Measurements from ENCODE around the gene MTHFSD.

Gene MTHFSD

DNA sequence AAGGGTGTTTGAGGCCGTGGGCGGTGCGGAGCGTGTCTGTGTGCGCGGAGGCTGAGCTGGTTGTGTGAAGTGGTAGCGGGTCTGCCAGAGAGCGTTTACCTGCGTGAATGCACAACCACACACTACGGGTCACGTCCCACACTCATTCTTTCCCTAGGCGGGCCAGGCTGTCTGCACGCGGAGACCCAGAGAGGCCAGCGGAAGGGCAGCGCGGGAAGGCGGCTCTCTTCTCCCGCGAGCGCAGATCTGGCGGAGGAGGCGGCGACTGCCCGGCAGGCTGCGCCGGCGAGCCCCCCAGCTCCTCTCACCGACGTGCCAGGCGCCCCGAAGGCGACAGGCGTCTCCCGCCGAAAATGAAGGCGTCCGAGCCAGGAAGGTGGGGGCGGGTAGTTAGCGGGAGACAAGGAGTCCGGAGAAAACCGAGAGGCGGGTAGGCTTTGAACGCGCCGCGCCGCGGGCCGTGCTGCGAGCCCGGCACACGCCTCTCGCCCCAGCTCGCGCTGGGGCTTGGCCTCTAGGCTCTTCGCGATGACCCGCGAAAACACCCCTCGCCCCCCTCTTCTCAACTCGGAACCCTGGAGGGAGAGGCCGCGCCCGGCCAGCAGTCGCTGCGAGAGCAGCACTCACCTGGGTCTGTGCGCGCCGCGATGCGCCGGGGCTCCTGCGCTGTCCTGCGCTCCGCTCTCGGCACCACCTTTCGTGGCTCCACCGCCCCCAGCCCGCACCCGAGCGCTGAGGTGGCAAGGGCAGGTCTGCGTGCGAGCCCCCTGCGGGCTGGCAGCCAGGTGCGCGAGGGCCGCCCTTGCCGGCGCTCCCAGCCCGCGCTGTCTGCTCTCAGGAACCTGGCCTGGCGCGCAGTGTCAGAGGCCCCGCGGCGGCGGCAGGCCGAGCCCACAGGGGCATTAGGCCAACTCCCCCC lies 46.7 kb downstream of the MTHFSD start:
- H3K27ac ChIP-seq = no peak overlapping the region
- no peak for TF ChIP-seq ZFX (IDR thresholded peaks at IDR 0.05)
- TF ChIP-seq, protein P1, sequence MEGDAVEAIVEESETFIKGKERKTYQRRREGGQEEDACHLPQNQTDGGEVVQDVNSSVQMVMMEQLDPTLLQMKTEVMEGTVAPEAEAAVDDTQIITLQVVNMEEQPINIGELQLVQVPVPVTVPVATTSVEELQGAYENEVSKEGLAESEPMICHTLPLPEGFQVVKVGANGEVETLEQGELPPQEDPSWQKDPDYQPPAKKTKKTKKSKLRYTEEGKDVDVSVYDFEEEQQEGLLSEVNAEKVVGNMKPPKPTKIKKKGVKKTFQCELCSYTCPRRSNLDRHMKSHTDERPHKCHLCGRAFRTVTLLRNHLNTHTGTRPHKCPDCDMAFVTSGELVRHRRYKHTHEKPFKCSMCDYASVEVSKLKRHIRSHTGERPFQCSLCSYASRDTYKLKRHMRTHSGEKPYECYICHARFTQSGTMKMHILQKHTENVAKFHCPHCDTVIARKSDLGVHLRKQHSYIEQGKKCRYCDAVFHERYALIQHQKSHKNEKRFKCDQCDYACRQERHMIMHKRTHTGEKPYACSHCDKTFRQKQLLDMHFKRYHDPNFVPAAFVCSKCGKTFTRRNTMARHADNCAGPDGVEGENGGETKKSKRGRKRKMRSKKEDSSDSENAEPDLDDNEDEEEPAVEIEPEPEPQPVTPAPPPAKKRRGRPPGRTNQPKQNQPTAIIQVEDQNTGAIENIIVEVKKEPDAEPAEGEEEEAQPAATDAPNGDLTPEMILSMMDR (conservative IDR thresholded peaks at IDR 0.05) = no peak

- H3K27ac ChIP-seq = no peak overlapping the region
- TF ChIP-seq, protein P1 (conservative IDR thresholded peaks at IDR 0.05) = no peak
- TF ChIP-seq ZFX (IDR thresholded peaks at IDR 0.05) = no peak
These were observed 47.6 kb downstream of the MTHFSD start for GRCh38 chr16:86507173-86508027.

DNA sequence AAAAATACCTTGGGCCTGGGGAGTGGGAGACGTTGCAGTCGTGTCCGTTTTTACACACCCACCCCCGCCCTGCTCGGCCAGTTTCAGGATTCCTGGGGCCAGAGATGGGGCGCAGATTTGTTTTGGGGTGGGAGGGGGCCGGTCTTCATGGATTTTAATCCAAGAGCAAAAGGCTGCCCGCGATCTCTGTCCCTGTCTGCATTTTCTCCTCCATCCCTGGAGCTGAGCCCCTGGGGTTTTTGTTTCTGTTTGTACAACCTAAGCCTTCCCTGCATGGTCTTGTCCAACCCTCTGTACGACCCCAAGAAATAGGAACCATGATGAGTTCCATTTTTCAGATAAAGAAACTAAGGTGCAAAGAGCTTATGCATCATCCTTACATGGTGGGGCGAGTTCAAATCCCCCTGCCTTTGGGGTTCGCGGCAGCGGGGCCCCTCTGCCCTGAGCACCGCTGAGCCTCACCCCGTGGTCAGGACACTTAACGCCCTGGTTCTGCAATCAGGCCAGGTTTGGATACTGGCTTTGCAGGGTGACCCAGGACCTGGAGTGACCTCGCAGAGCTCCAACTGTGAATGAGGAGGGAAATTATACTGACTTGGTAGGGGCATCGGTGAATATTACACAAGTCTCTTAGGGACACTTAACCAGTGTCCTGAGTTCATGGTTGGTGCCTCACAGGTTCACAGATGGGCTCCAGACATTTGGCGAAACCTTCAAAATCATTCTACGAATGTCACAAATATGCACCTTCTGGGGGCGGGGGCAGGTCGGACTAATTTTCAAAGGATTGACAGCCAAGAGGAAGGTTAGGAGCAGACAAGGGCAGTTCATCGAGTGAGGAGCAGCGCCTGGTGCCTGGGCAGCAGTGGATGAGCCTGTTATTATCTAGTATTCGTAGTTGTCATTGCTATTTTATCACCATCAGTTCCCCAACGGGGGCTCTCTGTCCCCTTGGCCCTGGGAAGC lies 48.9 kb downstream of the MTHFSD start:
- no peak overlapping the region for H3K27ac ChIP-seq
- TF ChIP-seq, protein P1 (conservative IDR thresholded peaks at IDR 0.05) = no peak
- no peak for TF ChIP-seq ZFX (IDR thresholded peaks at IDR 0.05)

- TF ChIP-seq, protein P1 (conservative IDR thresholded peaks at IDR 0.05) = no peak
- no peak for TF ChIP-seq ZFX (IDR thresholded peaks at IDR 0.05)
- no peak overlapping the region for H3K27ac ChIP-seq
These were observed 49.7 kb downstream of the MTHFSD start for GRCh38 chr16:86505185-86505898.

GRCh38 chr16:86504315-86505184 lies 50.5 kb downstream of the MTHFSD start:
- TF ChIP-seq ZFX (IDR thresholded peaks at IDR 0.05) = no peak

GRCh38 chr16:86503830-86504229 lies 51.2 kb downstream of the MTHFSD start:
- no peak overlapping the region for H3K27ac ChIP-seq
- TF ChIP-seq, protein P1 (conservative IDR thresholded peaks at IDR 0.05) = no peak
- TF ChIP-seq ZFX (IDR thresholded peaks at IDR 0.05) = no peak

More at GRCh38 chr16:86504315-86505184, 50.5 kb downstream of the MTHFSD start:
- H3K27ac ChIP-seq = no peak overlapping the region
